Skeletal muscle satellite cell (primary cell): ENCODE data around the gene SLC6A12.

Source experiments
- H3K27me3 ChIP-seq: 2 replicates; pipeline ENCODE4 v1.7.0; 2013; ENCODE audit warnings: low read length; ENCODE audit not compliant: control insufficient read depth, insufficient read depth
- H3K36me3 ChIP-seq: 2 replicates; pipeline ENCODE4 v1.7.0; 2013; ENCODE audit warnings: mild to moderate bottlenecking, control low read depth, low read length; ENCODE audit not compliant: insufficient read depth
- H3K4me1 ChIP-seq: 2 replicates; pipeline ENCODE4 v1.7.0; 2013; ENCODE audit warnings: low read length; ENCODE audit not compliant: control insufficient read depth, insufficient read depth
- H3K4me2 ChIP-seq: 2 replicates; pipeline ENCODE4 v1.7.0; 2013; ENCODE audit warnings: mild to moderate bottlenecking, low read length
- H3K4me3 ChIP-seq: 2 replicates; pipeline ENCODE4 v1.7.0; 2013; ENCODE audit warnings: low read length
- H3K9ac ChIP-seq: 2 replicates; pipeline ENCODE4 v1.7.0; 2013; ENCODE audit warnings: mild to moderate bottlenecking, low read depth, low read length, moderate library complexity
- H3K9me3 ChIP-seq: replicated peaks from 2 replicates; pipeline ENCODE4 v1.7.0; 2013; ENCODE audit warnings: mild to moderate bottlenecking, control low read depth, low read length

Gene SLC6A12

DNA sequence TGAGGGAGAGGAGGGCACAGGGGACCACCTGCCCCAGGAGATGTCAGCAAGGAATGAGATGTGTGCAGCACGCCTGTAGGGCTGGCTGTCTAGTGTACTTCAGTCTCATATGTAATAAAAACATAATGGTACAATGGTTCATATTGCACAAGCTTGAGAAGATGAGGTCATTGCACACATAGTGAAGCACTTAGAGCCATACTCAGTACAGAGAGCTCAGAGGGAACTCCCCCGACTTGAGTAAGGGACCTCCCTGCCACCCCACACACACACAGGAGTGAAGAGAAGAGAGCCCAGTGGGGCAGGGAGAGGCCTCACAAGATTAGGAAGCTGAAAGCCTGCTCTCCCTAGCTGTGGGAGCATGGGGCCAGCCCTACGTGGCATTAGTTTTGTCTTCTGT, 61.5 kb downstream of the SLC6A12 start:
- H3K27me3 ChIP-seq = peaks cover 47% of the 10 kb centered on the region
- no peaks in the 10 kb centered on the region for H3K36me3 ChIP-seq
- no peak overlapping the region for H3K4me3 ChIP-seq
- H3K9me3 ChIP-seq = no peaks in the 10 kb centered on the region
- H3K4me1 ChIP-seq = no peaks in the 10 kb centered on the region
- H3K4me2 ChIP-seq = no peak overlapping the region
- no peak overlapping the region for H3K9ac ChIP-seq

DNA sequence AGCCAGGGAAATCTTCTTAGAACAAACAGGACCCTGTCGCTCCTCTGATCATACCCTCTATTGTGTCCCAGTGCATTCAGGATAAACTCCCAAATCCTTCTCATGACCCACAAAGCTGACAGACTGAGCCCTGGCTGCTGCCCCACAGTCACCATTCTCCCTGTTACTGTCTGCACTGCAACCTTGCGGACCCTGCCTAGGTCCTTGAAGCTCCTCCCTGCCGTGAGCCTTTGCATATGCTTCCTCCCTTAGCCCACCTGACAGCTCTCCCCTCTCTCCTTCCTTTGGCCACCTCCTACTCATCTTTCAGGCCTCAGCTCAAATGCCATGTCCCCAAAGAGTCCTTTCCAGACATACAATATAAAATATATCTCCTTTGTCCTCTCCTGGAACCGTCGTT, 62.4 kb downstream of the SLC6A12 start:
- no peaks in the 10 kb centered on the region for H3K36me3 ChIP-seq
- H3K4me1 ChIP-seq = no peaks in the 10 kb centered on the region
- H3K27me3 ChIP-seq = peaks cover 54% of the 10 kb centered on the region
- H3K9me3 ChIP-seq = no peaks in the 10 kb centered on the region
- no peak overlapping the region for H3K4me2 ChIP-seq
- no peak overlapping the region for H3K9ac ChIP-seq
- H3K4me3 ChIP-seq = no peak overlapping the region

- peaks cover 70% of the 10 kb centered on the region for H3K27me3 ChIP-seq
- no peaks in the 10 kb centered on the region for H3K9me3 ChIP-seq
- no peaks in the 10 kb centered on the region for H3K4me1 ChIP-seq
- no peak overlapping the region for H3K9ac ChIP-seq
- H3K36me3 ChIP-seq = no peaks in the 10 kb centered on the region
- no peak overlapping the region for H3K4me2 ChIP-seq
- no peak overlapping the region for H3K4me3 ChIP-seq
Observed at GRCh38 chr12:148676-149416, 65.1 kb downstream of the SLC6A12 start.

DNA sequence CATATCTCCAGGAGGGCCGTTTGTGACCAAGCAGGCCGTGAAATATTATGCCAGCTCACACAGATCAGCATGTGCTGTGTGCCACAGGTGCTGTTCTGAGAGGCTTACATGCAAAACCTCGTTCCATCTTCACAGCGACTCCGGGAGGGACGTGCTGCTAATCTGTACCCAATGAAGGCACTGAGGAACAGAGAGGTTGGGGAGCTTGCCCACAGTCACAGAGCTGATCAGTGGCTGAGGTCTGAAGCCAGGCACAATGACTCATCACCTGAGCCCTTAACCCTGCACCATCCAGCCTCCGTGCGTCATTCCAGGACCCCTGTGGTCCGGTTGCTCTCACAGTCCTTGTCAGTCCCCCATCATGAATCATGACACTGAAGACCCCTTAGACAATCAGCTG, 66.7 kb downstream of the SLC6A12 start:
- no peak overlapping the region for H3K4me3 ChIP-seq
- no peaks in the 10 kb centered on the region for H3K36me3 ChIP-seq
- H3K27me3 ChIP-seq = peaks cover 66% of the 10 kb centered on the region
- no peak overlapping the region for H3K4me2 ChIP-seq
- H3K4me1 ChIP-seq = no peaks in the 10 kb centered on the region
- no peak overlapping the region for H3K9ac ChIP-seq
- no peaks in the 10 kb centered on the region for H3K9me3 ChIP-seq

GRCh38 chr12:145369-145960, 68.5 kb downstream of the SLC6A12 start:
- Histone ChIP-seq H3K36me3 (no peaks in the 10 kb centered on the region), H3K4me3 (no peak overlapping the region), H3K4me1 (no peaks in the 10 kb centered on the region), H3K4me2 (no peak overlapping the region), H3K27me3 (peaks cover 71% of the 10 kb centered on the region), H3K9ac (no peak overlapping the region), H3K9me3 (no peaks in the 10 kb centered on the region)

DNA sequence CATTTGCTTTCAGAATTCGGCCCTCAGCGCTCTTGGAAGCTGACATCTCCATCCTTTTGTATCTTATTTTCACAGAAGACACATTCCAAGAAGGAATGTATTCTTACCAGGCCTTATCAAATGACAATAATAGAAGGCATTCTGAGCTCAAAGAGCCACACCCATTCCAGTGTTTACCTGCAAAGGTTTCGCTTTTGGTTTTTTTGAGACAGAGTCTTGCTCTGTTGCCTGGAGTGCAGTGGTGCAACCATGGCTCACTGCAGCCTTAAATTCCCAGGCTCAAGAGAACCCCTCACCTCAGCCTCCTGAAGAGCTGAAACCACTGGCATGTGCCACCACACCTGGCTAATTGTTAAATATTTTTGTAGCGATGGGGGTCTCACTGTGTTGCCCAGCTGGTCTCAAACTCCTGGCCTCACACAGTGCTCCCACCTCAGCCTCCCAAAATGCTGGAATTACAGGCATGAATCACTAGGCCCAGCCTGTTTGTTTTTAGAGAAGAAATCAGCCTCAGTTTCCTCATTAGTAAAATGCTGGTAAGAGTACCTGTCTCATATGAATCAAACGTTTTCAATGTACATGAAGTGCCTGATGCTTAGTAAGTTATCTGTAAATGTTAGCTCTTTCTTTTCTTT, 69.2 kb downstream of the SLC6A12 start:
- no peak overlapping the region for H3K4me3 ChIP-seq
- peaks cover 71% of the 10 kb centered on the region for H3K27me3 ChIP-seq
- no peaks in the 10 kb centered on the region for H3K36me3 ChIP-seq
- no peak overlapping the region for H3K4me2 ChIP-seq
- no peak overlapping the region for H3K9ac ChIP-seq
- no peaks in the 10 kb centered on the region for H3K4me1 ChIP-seq
- H3K9me3 ChIP-seq = no peaks in the 10 kb centered on the region

- Histone ChIP-seq H3K36me3 (no peaks in the 10 kb centered on the region), H3K4me2 (no peak overlapping the region), H3K4me3 (no peak overlapping the region), H3K9ac (no peak overlapping the region), H3K9me3 (no peaks in the 10 kb centered on the region), H3K27me3 (peaks cover 73% of the 10 kb centered on the region), H3K4me1 (no peaks in the 10 kb centered on the region)
Observed at GRCh38 chr12:143964-144649, 69.8 kb downstream of the SLC6A12 start.

GRCh38 chr12:140162-140561, 73.8 kb downstream of the SLC6A12 start:
- Histone ChIP-seq H3K27me3 (peaks cover 66% of the 10 kb centered on the region), H3K4me1 (no peaks in the 10 kb centered on the region)

More at GRCh38 chr12:140162-140561, 73.8 kb downstream of the SLC6A12 start:
- H3K9me3 ChIP-seq = no peaks in the 10 kb centered on the region
- no peak overlapping the region for H3K4me2 ChIP-seq
- no peaks in the 10 kb centered on the region for H3K36me3 ChIP-seq
- no peak overlapping the region for H3K4me3 ChIP-seq
- H3K9ac ChIP-seq = no peak overlapping the region
